Left cardiac atrium (tissue), 4 donors: Measurements from ENCODE around the gene ISOC2. TPM values are rescaled to one million over a fixed set of nuclear protein-coding genes. Genes with fewer than 3 reads are reported as not detected.
"Not testable (repeated sequence)": the region's sequence is repeated elsewhere in the genome, so short reads cannot be mapped to it uniquely, and the experiment has no call there.

Experiments used
- ATAC-seq, 2 donors: fragments of 200-7000 bp; cut with Tn5 transposase; one replicate each; pipeline ENCODE4 v1.9.1; 2020; ENCODE audit warnings: mild to moderate bottlenecking in 2 of 2, moderate library complexity in 2 of 2
- DNase-seq: peaks from one replicate; pipeline ENCODE4 v3.0.0-alpha.2; 2020
- intact Hi-C, 2 donors: fragments of 100-400 bp; cut with DNase I; formaldehyde crosslinking; loops; one replicate each; pipeline versions ENCODE4 v1.14.1 to v1.15.1; 2022 to 2023
- long read RNA-seq: library from polyadenylated mRNA; unstranded; transcript quantifications from one replicate; pipeline ENCODE4 v2.0.0, GENCODE V29; 2021
- total RNA-seq, 2 donors: library from RNA; stranded (reverse); fragmentation: NEBNext Ultra II Directional; extraction: Animal tissue kit (Norgen Biotek cat#: 25700); gene quantifications; one replicate each; pipeline ENCODE4 v1.2.1, GENCODE V29; 2021
- donor health status: DM: no; HTN: yes; CAD: no.
- donor health status: DM: no; HTN: yes; CAD: no; lungs with severe emphysema.
- donor health status: DM: yes; HTN: yes; CAD: no.
- donor health status: Dilated cardiomyopathy.

Gene ISOC2, protein sequence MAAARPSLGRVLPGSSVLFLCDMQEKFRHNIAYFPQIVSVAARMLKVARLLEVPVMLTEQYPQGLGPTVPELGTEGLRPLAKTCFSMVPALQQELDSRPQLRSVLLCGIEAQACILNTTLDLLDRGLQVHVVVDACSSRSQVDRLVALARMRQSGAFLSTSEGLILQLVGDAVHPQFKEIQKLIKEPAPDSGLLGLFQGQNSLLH
- 10 to 100 TPM; 58.4 to 60.5 TPM for total RNA-seq
- long read RNA-seq, transcript ISOC2-202 (6 exons, 998 nt): major isoform, 10 of 12 reads
- long read RNA-seq, partial matches to known transcripts: 0 of 12 reads
- long read RNA-seq, other reads (novel, unspliced or antisense): 1 of 12 reads

- DNase-seq: peak; percentile 100
- intact Hi-C loops: no loop called here
- ATAC-seq: peak; percentile 96 to 97
These were observed at the start of gene ISOC2 for GRCh38 chr19:55461259-55461973. ISOC2 (minus strand) TSS chr19:55461642; CDS start chr19:55456486, 5,156 bp downstream.

- DNase-seq (no peak), ATAC-seq (no peak)
- intact Hi-C loops: no loop called here
These were observed 46.7 kb upstream of the ISOC2 start for GRCh38 chr19:55508120-55508519.

- ATAC-seq: no peak
- intact Hi-C loops: loop anchor here (2.0 to 5.0 kb wide), 2 partner anchors 38 kb away; no protein-coding TSS in a partner anchor
- no peak for DNase-seq
These were observed 43.5 kb upstream of the ISOC2 start for GRCh38 chr19:55504981-55505380.

DNA sequence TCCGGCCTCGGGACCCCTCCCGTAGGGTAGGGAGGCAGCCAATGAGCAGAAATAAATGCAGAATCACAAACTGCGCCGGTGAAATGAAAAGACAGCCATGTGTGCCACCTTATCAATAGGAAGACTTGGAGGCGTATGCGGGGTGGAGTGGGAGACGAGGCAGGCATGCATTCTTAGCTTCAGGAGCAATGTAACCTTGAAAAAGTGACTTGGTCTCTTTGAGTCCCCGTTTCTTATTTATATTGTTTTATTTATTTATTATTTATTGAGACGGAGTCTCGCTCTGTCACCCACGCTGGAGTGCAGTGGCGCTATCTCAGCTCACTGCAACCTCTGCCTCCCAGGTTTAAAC lies 42.8 kb upstream of the ISOC2 start:
- no peak for DNase-seq
- ATAC-seq: no peak
- intact Hi-C loops: loop anchor here (2.0 to 5.0 kb wide), 2 partner anchors 37 kb away; no protein-coding TSS in a partner anchor

DNA sequence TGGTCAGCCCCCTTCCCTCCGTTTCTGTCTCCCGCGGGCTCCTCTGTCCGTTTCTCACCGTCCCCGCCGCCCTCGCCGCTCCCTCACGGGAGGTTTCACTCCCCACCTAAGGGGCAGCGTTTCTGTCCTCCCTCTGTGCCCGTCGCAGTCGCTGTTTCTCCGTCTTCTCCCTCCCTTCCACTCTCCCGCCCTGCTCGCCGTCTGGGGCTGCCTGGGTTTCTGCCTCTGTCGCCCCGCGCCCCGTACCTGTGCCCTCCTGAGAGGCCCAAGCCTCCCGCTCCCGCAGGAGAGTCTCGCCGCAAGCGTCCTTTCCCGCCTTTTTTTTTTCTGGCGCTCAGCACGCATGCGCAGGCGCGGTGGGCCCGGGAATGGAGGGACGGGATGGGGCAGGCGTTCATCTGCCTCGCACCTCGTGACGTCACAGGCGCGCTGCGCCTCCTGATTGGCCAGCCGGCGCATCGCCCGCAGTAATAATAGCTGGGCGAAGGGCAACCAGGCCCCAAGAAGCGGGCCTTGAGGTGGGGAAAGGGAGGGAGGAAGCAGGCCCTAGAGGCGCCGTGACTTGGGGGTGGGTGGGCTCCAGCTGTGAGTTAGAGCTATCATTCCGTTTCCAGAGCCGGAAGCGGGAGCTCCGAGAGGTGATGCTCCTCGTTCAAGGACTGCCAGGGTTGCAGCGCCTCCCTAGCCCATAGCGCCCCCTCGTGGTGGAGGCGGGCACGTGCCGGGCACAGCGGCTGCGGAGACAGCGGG lies 42.2 kb upstream of the ISOC2 start:
- peak; percentile 96 for DNase-seq
- intact Hi-C loops: loop anchor here (2.0 to 5.0 kb wide), 2 partner anchors 36 to 37 kb away; no protein-coding TSS in a partner anchor
- ATAC-seq: peak; percentile 97 to 99

- no peak for ATAC-seq
- intact Hi-C loops: loop anchor here in 1 of 2 donors (5.0 kb wide), 1 partner anchor 36 kb away; no protein-coding TSS in a partner anchor
- no peak for DNase-seq
These were observed 41.7 kb upstream of the ISOC2 start for GRCh38 chr19:55503157-55503501.

DNA sequence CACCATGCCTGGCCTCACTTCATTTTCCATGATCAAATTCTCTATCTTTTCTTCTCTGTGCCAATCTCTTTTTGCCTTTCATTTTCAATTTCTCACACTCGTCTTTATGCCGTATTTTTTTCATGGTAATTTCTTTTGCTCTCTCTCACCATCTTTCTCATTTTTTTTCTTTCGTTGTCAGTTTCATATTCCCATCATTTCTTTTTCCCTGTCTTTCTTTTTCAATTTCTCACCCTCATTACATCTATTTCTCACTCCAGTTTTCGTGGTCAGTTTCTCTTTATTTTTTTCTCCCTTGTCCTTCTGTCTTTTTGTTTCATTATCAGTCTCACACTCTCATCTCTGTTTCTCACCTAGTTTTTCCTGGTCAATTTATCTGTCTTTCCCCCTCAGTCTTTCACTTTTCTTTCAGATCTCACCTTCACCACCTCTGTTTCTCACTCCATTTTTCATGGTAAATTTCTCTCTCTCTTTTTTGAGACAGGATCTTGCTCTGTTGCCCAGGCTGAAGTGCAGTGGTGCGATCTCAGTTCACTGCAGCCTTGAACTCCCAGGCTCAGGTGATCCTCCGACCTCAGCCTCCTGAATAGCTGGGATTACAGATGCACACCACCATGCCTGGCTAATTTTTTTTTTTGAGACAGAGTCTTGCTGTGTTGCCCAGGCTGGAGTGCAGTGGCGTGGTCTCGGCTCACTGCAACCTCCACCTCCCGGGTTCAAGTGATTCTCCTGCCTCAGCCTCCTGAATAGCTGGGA lies 40.9 kb upstream of the ISOC2 start:
- intact Hi-C loops: loop anchor here in 1 of 2 donors (5.0 kb wide), 1 partner anchor 35 kb away; no protein-coding TSS in a partner anchor
- DNase-seq: no peak
- no peak for ATAC-seq

- intact Hi-C loops: loop anchor here in 1 of 2 donors (5.0 kb wide), 1 partner anchor 33 kb away; no protein-coding TSS in a partner anchor
- DNase-seq: no peak
These were observed 39.0 kb upstream of the ISOC2 start for GRCh38 chr19:55500368-55500952.

GRCh38 chr19:55498246-55498840 lies 36.9 kb upstream of the ISOC2 start:
- no peak for DNase-seq
- no peak for ATAC-seq
- intact Hi-C loops: no loop called here

More at GRCh38 chr19:55500368-55500952, 39.0 kb upstream of the ISOC2 start:
- ATAC-seq: no peak

DNA sequence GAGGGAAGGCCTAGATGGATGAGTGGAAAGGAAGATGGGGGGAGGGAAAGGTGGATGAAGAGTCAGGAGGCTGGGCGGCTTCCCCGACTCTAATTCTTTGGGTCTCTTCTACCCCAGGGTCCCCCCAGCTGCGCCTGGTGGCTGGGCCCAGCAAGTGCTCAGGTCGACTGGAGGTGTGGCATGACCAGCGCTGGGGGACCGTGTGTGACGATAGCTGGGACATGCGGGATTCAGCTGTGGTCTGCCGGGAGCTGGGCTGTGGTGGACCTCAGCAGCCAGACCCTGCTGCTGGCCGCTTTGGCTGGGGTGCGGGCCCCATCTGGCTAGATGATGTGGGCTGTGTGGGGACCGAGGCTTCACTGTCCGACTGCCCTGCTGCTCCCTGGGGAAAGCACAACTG lies 36.3 kb upstream of the ISOC2 start:
- DNase-seq: no peak
- intact Hi-C loops: no loop called here
- ATAC-seq: no peak

- intact Hi-C loops: not testable (repeated sequence)
These were observed 35.4 kb upstream of the ISOC2 start for GRCh38 chr19:55496820-55497219.

DNA sequence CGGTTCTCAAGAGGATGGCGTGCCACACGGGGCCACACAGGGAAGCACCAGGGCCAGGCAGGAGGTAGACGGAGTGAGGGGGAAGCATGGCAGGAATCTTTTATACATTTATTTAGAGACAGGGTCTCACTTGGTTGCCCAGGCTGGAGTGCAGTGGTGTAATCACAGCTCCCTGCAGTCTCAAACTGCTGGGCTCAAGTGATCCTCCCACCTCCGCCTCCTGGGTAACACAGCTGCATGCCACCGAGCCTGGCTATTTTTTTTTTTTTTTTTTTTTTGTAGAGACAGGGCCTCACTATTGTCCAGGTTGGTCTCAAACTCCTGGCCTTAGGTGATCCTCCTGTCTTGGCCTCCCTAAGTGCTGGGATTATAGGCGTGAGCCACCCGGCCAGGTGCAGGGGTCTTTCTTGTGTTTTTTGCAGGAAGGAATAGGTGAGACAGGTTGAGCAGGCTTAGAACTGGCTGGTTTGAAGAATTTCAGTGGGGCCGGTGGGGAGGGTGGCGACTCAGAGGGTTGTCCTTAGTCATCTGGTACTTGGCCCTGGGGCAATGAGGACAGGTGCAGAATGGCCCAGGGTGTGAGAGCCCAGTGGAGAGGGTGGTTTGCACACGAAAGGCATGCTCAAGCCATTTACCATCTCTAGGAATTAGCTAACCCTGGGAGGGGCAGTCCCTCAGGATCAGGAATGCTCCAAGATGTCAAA lies 34.4 kb upstream of the ISOC2 start:
- no peak for ATAC-seq
- no peak for DNase-seq
- intact Hi-C loops: no loop called here

More at GRCh38 chr19:55496820-55497219, 35.4 kb upstream of the ISOC2 start:
- not testable (repeated sequence) for DNase-seq, ATAC-seq

GRCh38 chr19:55494172-55494761 lies 32.8 kb upstream of the ISOC2 start:
- intact Hi-C loops: no loop called here
- ATAC-seq (peak; percentile 73 to 77), DNase-seq (peak; percentile 84)

GRCh38 chr19:55493645-55494171 lies 32.3 kb upstream of the ISOC2 start:
- ATAC-seq: peak; percentile 1 to 28
- DNase-seq: peak; percentile 43
- intact Hi-C loops: no loop called here

GRCh38 chr19:55493052-55493644 lies 31.7 kb upstream of the ISOC2 start:
- DNase-seq: peak; percentile 51
- intact Hi-C loops: no loop called here
- ATAC-seq: peak; percentile 3 to 34

GRCh38 chr19:55492362-55492944 lies 31.0 kb upstream of the ISOC2 start:
- ATAC-seq: no peak
- no peak for DNase-seq
- intact Hi-C loops: no loop called here
